ENCODE results near the gene LEKR1.
"Not testable (repeated sequence)": the region's sequence is repeated elsewhere in the genome, so short reads cannot be mapped to it uniquely, and the experiment has no call there.

The LEKR1 gene

GRCh38 chr3:156837115-156837514, 11.0 kb downstream of the LEKR1 start:
- DNase-seq (ENCODE audit: low spot score) = no peak

GRCh38 chr3:156838035-156838434, 11.9 kb downstream of the LEKR1 start:
- DNase-seq (ENCODE audit: low spot score) = no peak

GRCh38 chr3:156840826-156841689, 14.9 kb downstream of the LEKR1 start:
- no peak for DNase-seq (ENCODE audit: low spot score)

GRCh38 chr3:156843071-156843808, 17.1 kb downstream of the LEKR1 start:
- DNase-seq (ENCODE audit: low spot score) = no peak

- DNase-seq (ENCODE audit: low spot score) = no peak
Measured at GRCh38 chr3:156847752-156848448, 21.7 kb downstream of the LEKR1 start.

- no peak for DNase-seq (ENCODE audit: low spot score)
Measured at GRCh38 chr3:156859578-156859977, 33.4 kb downstream of the LEKR1 start.

GRCh38 chr3:156860873-156861272, 34.7 kb downstream of the LEKR1 start:
- no peak for DNase-seq (ENCODE audit: low spot score)

GRCh38 chr3:156862338-156862737, 36.2 kb downstream of the LEKR1 start:
- DNase-seq (ENCODE audit: low spot score) = no peak

- DNase-seq (ENCODE audit: low spot score) = no peak
Measured at GRCh38 chr3:156865732-156866131, 39.6 kb downstream of the LEKR1 start.

GRCh38 chr3:156867174-156867573, 41.0 kb downstream of the LEKR1 start:
- no peak for DNase-seq (ENCODE audit: low spot score)

GRCh38 chr3:156867920-156868319, 41.8 kb downstream of the LEKR1 start:
- DNase-seq (ENCODE audit: low spot score) = no peak

- no peak for DNase-seq (ENCODE audit: low spot score)
Measured at GRCh38 chr3:156873906-156874305, 47.8 kb downstream of the LEKR1 start.

GRCh38 chr3:156879491-156879890, 53.3 kb downstream of the LEKR1 start:
- DNase-seq (ENCODE audit: low spot score) = not testable (repeated sequence)

- DNase-seq (ENCODE audit: low spot score) = no peak
Measured at GRCh38 chr3:156885761-156886160, 59.6 kb downstream of the LEKR1 start.

GRCh38 chr3:156888176-156888575, 62.0 kb downstream of the LEKR1 start:
- DNase-seq (ENCODE audit: low spot score) = no peak

- DNase-seq (ENCODE audit: low spot score) = no peak
Measured at GRCh38 chr3:156888576-156888975, 62.4 kb downstream of the LEKR1 start.

GRCh38 chr3:156892701-156893100, 66.5 kb downstream of the LEKR1 start:
- DNase-seq (ENCODE audit: low spot score) = peak; percentile 57

- not testable (repeated sequence) for DNase-seq (ENCODE audit: low spot score)
Measured at GRCh38 chr3:156895374-156895773, 69.2 kb downstream of the LEKR1 start.

- DNase-seq (ENCODE audit: low spot score) = not testable (repeated sequence)
Measured at GRCh38 chr3:156897851-156898250, 71.7 kb downstream of the LEKR1 start.

GRCh38 chr3:156898296-156898880, 72.2 kb downstream of the LEKR1 start:
- no peak for DNase-seq (ENCODE audit: low spot score)

GRCh38 chr3:156899951-156900350, 73.8 kb downstream of the LEKR1 start:
- no peak for DNase-seq (ENCODE audit: low spot score)

GRCh38 chr3:156902916-156903315, 76.8 kb downstream of the LEKR1 start:
- DNase-seq (ENCODE audit: low spot score) = no peak

Data from kidney capillary endothelial cell (primary cell).